Activated naive CD4-positive, alpha-beta T cell treated with anti-CD3 and anti-CD28 coated beads, Interleukin-2, amount 50 U/mL, for 16 hours (primary cell): Measurements from ENCODE around the gene TFAP2E.
A peak's percentile ranks its signal among the peaks of the same experiment; 100 is the strongest.
"Not testable (repeated sequence)": the region's sequence is repeated elsewhere in the genome, so short reads cannot be mapped to it uniquely, and the experiment has no call there.

Source experiments
- DNase-seq: peaks from one replicate; pipeline ENCODE4 v3.0.0-alpha.2; 2020

The TFAP2E gene

DNA sequence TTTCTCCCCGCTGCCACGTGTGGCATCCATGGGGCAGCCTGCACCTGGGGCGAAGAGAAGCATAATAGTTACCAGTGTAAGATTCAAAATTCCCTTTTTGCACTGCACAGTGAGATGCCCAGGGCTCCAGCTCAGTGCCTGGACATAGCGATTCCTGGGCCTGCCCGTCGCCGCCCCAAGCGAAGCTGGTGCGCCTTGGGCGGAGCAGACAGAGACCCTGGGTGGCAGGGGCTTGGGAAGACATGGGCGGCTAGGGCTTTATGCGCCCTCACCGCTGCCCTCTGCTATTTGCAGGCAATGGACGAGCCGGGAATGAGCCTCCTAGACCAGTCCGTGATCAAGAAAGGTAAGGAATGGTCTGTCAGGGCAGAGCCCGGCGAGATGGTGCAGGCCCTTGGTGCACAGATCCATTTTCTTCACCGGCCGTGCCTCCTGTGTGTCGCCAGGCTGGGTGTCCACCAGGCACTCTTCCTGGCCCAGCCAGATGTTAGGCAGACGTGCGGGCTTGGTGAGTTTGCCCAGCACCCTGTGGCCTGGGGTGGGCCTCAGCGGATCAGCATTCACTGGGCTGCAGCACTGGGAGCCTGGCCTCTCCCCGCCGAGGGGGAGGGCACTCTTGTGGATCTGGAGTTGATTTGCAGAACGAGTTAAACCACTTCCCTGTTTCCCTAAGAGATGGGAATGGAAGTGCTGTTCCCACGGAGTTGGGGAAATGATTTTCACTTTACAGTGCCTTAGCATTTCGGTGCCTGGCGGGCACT lies 1.7 kb downstream of the TFAP2E start:
- DNase-seq = no peak

DNA sequence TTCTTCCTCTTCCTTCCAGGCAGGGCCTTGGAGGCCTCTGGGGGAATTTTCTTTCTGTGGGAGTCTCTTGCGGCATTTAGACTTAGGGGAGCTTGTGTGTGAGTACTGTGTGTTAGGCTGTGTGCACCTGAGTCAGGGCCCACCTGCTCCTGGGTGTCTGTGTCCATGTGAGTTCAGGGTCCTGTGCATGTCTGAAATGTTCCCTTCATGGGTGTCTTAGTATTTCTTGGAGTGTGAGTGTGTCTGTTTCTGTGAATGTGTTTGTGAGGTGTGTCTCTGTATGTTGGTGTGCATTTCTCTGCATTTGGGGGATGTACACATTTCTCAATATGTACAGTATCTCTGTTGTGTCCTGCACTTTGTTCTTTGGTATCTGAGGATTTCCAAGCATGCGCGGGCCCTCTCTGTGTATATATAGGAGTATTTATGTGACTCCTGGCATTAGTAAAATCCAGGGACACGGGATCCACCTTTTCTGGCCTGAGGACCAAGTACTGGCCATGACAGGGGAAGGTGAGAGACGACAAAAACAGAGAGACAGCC lies 2.4 kb downstream of the TFAP2E start:
- no peak for DNase-seq

- DNase-seq = no peak
Observed at GRCh38 chr1:35576061-35576765, 3.1 kb downstream of the TFAP2E start.

DNA sequence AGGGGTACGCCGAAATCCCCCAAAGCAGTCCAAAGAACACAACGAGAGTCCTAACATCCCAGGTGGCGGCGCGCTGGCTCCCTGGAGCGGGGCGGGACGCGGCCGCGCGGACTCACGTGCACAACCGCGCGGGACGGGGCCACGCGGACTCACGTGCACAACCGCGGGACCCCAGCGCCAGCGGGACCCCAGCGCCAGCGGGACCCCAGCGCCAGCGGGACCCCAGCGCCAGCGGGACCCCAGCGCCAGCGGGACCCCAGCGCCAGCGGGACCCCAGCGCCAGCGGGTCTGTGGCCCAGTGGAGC lies 3.6 kb downstream of the TFAP2E start:
- DNase-seq = not testable (repeated sequence)

DNA sequence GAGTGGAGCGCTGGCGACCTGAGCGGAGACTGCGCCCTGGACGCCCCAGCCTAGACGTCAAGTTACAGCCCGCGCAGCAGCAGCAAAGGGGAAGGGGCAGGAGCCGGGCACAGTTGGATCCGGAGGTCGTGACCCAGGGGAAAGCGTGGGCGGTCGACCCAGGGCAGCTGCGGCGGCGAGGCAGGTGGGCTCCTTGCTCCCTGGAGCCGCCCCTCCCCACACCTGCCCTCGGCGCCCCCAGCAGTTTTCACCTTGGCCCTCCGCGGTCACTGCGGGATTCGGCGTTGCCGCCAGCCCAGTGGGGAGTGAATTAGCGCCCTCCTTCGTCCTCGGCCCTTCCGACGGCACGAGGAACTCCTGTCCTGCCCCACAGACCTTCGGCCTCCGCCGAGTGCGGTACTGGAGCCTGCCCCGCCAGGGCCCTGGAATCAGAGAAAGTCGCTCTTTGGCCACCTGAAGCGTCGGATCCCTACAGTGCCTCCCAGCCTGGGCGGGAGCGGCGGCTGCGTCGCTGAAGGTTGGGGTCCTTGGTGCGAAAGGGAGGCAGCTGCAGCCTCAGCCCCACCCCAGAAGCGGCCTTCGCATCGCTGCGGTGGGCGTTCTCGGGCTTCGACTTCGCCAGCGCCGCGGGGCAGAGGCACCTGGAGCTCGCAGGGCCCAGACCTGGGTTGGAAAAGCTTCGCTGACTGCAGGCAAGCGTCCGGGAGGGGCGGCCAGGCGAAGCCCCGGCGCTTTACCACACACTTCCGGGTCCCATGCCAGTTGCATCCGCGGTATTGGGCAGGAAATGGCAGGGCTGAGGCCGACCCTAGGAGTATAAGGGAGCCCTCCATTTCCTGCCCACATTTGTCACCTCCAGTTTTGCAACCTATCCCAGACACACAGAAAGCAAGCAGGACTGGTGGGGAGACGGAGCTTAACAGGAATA lies 4.2 kb downstream of the TFAP2E start:
- DNase-seq = peak; percentile 56

GRCh38 chr1:35580949-35581388 lies 7.9 kb downstream of the TFAP2E start:
- DNase-seq = no peak

DNA sequence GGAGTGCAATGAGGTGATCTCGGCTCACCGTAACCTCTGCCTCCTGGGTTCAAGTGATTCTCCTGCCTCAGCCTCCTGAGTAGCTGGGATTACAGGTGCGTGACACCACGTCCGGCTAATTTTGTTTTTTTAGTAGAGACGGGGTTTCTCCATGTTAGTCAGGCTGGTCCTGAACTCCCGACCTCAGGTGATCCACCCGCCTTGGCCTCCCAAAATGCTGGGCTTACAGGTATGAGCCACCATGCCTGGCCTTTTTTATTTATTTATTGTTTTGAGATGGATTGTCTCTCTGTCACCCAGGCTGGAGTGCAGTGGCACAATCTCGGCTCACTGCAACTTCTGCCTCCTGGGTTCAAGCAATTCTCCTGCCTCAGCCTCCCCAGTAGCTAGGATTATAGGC lies 8.5 kb downstream of the TFAP2E start:
- DNase-seq = not testable (repeated sequence)

DNA sequence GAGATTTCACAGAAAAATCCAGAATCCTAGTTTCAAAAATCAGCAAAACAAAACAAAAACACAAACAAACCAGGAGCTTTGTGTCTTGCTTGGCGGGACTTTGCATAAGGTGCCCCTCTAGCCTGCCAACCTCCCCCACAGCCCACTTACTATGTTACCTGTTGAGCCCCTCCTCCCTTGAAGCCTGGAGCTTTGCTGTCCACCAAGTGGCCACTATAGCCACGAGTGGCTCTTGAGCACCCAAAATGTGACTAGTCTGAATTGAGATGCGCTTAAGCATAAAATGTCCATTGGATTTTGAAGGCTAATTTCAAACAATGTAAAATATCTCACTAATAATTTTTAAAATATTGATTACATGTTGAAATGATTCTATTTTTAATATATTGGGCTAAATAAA lies 12.2 kb downstream of the TFAP2E start:
- no peak for DNase-seq

DNA sequence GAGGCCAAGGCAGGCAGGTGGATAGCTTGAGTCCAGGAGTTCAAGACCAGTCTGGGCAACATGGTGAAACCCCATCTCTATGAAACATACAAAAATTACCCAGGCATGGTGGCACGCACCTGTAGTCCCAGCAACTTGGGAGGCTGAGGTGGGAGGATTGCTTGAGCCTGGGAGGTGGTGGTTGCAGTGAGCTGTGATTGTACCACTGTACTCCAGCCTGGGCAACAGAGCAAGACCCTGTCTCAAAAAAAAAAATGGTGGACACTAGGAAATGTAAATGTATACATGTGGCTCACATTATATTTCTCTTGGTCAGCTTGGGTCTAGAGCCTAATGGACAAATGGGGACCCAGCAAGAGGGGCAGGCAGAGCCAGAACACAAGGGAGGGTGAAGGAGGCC lies 12.7 kb downstream of the TFAP2E start:
- not testable (repeated sequence) for DNase-seq

GRCh38 chr1:35586808-35587207 lies 13.7 kb downstream of the TFAP2E start:
- no peak for DNase-seq

GRCh38 chr1:35587736-35588135 lies 14.6 kb downstream of the TFAP2E start:
- no peak for DNase-seq

DNA sequence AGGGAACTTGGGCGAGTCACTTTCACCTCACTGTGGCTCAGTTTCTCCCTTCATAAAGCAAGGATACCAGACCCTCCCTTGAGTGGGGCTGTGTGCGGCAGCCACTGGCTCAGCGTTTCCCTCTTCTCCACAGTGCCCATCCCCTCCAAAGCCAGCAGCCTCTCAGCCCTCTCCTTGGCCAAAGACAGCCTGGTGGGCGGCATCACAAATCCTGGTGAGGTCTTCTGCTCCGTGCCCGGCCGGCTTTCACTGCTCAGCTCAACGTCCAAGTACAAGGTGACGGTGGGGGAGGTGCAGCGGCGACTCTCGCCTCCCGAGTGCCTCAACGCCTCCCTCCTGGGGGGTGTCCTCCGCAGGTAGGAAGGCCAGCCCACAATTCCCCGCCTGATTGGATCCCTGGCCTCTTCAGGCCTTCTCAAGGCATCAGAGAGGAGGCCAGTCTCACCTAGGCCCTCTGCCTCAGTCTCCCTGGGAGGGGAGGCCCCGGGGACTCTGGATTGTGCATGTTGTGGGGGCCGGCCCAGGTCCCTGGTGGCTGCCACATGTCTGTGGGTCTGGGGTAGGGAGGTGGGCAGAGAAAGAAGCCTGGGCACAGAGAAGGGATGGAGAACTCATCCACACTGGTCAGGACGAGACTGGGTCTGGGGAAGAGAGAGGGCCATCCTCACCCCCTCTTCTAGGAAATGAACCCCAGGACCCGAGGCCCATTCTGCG lies 15.2 kb downstream of the TFAP2E start:
- no peak for DNase-seq

DNA sequence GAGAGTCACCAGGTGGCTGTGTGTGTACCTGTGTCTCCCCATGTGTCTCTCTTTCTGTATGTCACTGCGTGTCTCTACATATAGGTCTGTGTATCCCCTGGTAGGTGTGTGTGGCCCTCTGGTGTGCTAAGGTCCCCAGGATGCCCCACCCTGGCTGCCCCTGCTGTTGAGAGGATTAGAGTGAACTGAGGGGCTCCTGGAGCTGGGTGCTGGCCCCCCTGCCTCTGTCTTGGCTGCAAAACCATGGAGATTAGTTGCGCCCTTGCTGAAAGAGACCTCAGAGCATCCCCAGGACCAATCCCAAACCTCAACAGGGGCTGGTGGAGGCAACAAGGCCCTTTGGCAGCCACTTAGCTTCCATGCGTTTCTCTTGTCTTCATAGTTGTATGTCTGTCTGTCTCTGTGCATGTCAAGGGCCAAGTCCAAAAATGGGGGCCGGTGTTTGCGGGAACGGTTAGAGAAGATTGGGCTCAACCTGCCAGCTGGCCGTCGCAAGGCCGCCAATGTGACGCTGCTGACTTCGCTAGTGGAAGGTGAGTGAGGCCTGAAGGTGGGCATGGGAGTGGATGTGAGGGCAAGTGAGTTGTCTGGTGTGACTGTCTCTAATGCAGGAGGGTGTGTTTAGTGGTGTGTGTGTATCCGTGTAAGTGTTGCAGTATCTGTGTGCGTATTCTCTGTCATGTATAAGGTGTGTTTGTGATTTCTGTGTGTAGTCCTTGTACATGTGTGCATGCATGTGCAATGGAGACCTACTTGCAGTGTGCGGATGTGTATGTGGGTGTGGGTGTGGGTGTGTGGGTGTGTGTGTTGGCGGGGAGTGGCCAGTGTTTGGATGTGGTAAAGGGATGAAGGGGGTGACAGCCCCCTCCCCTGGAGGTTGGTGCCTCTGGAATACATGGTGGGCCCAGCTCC lies 16.7 kb downstream of the TFAP2E start:
- DNase-seq = no peak

- no peak for DNase-seq
Observed at GRCh38 chr1:35590476-35591040, 17.4 kb downstream of the TFAP2E start.

DNA sequence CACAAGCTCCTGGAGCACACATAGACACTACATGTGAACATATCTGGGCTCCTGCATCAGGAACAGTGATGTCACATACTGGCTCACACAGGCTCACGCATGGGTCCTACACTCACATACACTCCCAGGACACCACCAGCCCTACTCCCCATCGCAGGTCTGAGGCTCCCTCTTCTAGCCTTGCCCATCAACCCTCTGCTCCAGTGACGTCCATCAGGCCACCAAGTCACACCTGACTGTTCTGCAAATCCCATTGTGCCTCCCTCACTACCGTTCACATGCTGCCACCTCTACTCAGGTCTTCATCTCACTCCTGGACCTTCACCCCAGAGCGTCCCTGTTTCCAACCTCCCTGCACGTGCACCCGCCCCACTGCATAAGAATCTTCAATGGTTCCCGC lies 18.1 kb downstream of the TFAP2E start:
- DNase-seq = no peak

DNA sequence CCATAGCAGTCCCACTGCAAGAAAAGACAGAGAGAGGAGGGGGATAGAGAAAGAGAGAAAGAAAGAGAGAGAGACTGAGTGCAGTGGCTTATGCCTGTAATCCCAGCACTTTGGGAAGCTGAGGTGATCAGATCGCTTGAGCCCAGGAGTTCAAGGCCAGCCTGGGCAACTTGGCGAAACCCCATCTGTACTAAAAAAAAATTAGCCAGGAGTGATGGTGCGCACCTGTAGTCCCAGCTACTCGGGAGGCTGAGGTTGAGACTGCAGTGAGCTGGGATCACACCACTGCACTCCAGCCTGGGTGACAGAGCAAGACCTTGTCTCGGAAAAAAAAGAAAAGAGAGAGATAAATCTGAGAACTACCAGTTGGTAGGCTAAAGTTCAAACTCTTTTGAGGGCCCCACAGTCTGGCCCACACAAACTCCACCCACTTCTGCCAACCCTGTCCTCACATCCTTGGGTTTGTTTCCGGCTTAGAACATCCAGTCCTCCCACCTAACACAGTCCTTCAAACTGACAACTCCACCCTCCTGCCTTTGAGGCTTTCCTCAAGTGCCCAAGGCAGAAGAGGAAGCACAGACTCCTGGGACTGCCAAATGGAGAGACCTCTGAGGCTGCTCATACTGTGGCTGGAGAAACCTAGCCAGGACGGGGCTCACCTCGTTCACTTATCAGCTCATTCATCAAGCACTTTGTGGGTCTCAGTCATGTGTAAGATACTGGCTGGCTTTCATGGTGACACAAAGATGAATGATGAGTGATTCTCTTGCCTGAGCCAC lies 20.1 kb downstream of the TFAP2E start:
- DNase-seq = no peak

- DNase-seq = no peak
Observed at GRCh38 chr1:35594005-35594760, 21.1 kb downstream of the TFAP2E start.

- DNase-seq = no peak
Observed at GRCh38 chr1:35595684-35596083, 22.6 kb downstream of the TFAP2E start.

- DNase-seq = no peak
Observed at GRCh38 chr1:35597870-35598269, 24.8 kb downstream of the TFAP2E start.

DNA sequence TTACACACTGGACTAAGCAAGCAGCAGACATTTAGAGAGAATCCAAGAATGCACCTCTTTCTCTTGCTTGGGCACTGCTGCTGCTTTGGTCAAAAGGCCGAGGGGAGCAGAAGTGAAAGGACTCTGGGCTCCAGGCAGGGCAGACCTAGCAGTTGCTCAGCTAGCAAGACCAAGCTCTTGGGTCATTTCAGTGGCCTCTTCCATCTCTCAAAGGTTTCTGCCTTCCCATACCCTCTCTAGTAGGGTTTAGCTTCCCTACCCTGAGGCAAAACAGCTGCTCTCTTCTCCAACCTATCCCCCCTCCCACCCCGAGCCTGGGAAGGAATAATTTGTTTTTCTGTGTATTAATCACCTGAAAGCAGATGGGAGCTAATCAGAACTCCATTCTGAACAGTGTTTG lies 25.8 kb downstream of the TFAP2E start:
- no peak for DNase-seq
